Gastrocnemius medialis (tissue), 4 donors: Measurements from ENCODE around the gene INF2.
"Not testable (repeated sequence)": the region's sequence is repeated elsewhere in the genome, so short reads cannot be mapped to it uniquely, and the experiment has no call there.

ENCODE experiments used
- POLR2A ChIP-seq, 2 donors: fragments of 450-650 bp; IDR thresholded peaks; one replicate each; pipeline ENCODE4 v1.6.1; 2017; ENCODE audit warnings: antibody characterized with exemption in 2 of 2, mild to moderate bottlenecking in 2 of 2, moderate library complexity in 2 of 2
- TF ChIP-seq, protein P1 (sequence below), 5 experiments: fragments of 450-650 bp in 3 of 5; fragments of 200-600 bp in 2 of 5; sonication (generic) in 2 of 5; IDR thresholded peaks in 4 of 5; conservative IDR thresholded peaks in 1 of 5; 1 replicate in 4 of 5; 2 replicates in 1 of 5; pipeline ENCODE4 v1.5.1; 2016 to 2019; ENCODE audit warnings: antibody characterized with exemption in 5 of 5, mild to moderate bottlenecking in 3 of 5, moderate library complexity in 3 of 5

GRCh38 chr14:104662472-104662871 is 26.9 kb upstream of the INF2 start:
- TF ChIP-seq, protein P1, sequence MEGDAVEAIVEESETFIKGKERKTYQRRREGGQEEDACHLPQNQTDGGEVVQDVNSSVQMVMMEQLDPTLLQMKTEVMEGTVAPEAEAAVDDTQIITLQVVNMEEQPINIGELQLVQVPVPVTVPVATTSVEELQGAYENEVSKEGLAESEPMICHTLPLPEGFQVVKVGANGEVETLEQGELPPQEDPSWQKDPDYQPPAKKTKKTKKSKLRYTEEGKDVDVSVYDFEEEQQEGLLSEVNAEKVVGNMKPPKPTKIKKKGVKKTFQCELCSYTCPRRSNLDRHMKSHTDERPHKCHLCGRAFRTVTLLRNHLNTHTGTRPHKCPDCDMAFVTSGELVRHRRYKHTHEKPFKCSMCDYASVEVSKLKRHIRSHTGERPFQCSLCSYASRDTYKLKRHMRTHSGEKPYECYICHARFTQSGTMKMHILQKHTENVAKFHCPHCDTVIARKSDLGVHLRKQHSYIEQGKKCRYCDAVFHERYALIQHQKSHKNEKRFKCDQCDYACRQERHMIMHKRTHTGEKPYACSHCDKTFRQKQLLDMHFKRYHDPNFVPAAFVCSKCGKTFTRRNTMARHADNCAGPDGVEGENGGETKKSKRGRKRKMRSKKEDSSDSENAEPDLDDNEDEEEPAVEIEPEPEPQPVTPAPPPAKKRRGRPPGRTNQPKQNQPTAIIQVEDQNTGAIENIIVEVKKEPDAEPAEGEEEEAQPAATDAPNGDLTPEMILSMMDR (IDR thresholded peaks at IDR 0.05 in 4 of 5, conservative IDR thresholded peaks at IDR 0.05 in 1 of 5): not testable (repeated sequence)
- not testable (repeated sequence) for TF ChIP-seq POLR2A (IDR thresholded peaks at IDR 0.05)
